Ovary (tissue), 10 donors: ENCODE results near the gene SNX2. TPM values are rescaled to one million over a fixed set of nuclear protein-coding genes. Genes with fewer than 3 reads are reported as not detected.

Source experiments
- DNase-seq, 5 donors: peaks; one replicate each; pipeline ENCODE4 v3.0.0-alpha.2; 2019 to 2020
- H3K27ac ChIP-seq, 2 donors: fragments of 200-600 bp; one replicate each; pipeline versions ENCODE4 v1.5.1 to v1.8.0; 2019 to 2022
- H3K27me3 ChIP-seq: fragments of 200-600 bp; one replicate; pipeline ENCODE4 v1.8.0; 2022
- H3K36me3 ChIP-seq: fragments of 200-600 bp; sonication (generic); one replicate; pipeline ENCODE4 v1.5.1; 2019
- H3K4me1 ChIP-seq: one replicate; pipeline ENCODE4 v1.8.1; 2013; ENCODE audit warnings: mild to moderate bottlenecking, moderate library complexity; ENCODE audit not compliant: insufficient read depth
- H3K4me3 ChIP-seq: fragments of 200-600 bp; sonication (generic); one replicate; pipeline ENCODE4 v1.5.1; 2017
- H3K9me3 ChIP-seq, 2 donors: fragments of 200-600 bp in 1 of 2; sonication (generic) in 1 of 2; one replicate each; pipeline versions ENCODE4 v1.5.1 to v1.8.1; 2013 to 2019; ENCODE audit warnings: mild to moderate bottlenecking in 1 of 2, moderate library complexity in 1 of 2
- CTCF ChIP-seq, 3 donors: fragments of 450-650 bp in 2 of 3; fragments of 200-600 bp in 1 of 3; IDR thresholded peaks; one replicate each; pipeline versions ENCODE4 v1.5.1 to v1.8.0; 2016 to 2022; ENCODE audit warnings: antibody characterized with exemption in 3 of 3, mild to moderate bottlenecking in 1 of 3
- EP300 ChIP-seq: sonication (generic); formaldehyde crosslinking; IDR thresholded peaks from one replicate; pipeline ENCODE4 v1.6.1; 2017; ENCODE audit warnings: antibody characterized with exemption
- POLR2A ChIP-seq: fragments of 450-650 bp; IDR thresholded peaks from one replicate; pipeline ENCODE4 v1.6.1; 2017; ENCODE audit warnings: antibody characterized with exemption, mild to moderate bottlenecking, moderate library complexity
- WGBS, 3 donors: extraction: QIAGEN DNeasy Blood & Tissue Kit in 1 of 3; methylation state at CpG; one replicate each; pipeline versions ENCODE4 v1.1.5 to v1.1.7; 2013 to 2017; 5-methylcytosine and 5-hydroxymethylcytosine counted together
- intact Hi-C, 4 donors: fragments of 100-400 bp; cut with DNase I; formaldehyde crosslinking; loops; one replicate each; pipeline versions ENCODE4 v1.11.0 to v1.15.1; 2022 to 2023
- long read RNA-seq, 3 donors: library from polyadenylated mRNA in 2 of 3; unstranded in 2 of 3; transcript quantifications; one replicate each; pipeline ENCODE4 v2.0.0 and lab custom pipeline, GENCODE V29; 2021 to 2026
- polyA plus RNA-seq, 2 donors: library from polyadenylated mRNA; stranded (reverse); fragments of 200-250 nt in 1 of 2; fragments of 350-450 nt in 1 of 2; fragmentation: Illumina TruSeq in 1 of 2; extraction: RNeasy Lipid Tissue Mini Kit (QIAGEN cat#74804) in 1 of 2; gene quantifications; one replicate each; pipeline ENCODE4 v1.2.3, GENCODE V29; 2013 to 2014
- total RNA-seq, 7 donors: library from RNA; depleted of rRNA in 2 of 7; stranded (reverse); fragments of >200 nt in 2 of 7; fragmentation: NEBNext Ultra II Directional in 3 of 7; extraction: Animal tissue kit (Norgen Biotek cat#: 25700) in 3 of 7; gene quantifications; one replicate each; pipeline versions ENCODE4 v1.1.0 to v1.2.4, GENCODE V29; 2016 to 2023
- donor health status: DM: no; HTN: no; CAD: no; lungs with moderate emphysema.
- donor health status: DM: no; HTN: no; CAD: no.
- donor health status: Bipolar disorder and iron deficiency.
- donor health status: DM: yes; HTN: yes; CAD: no.
- donor health status: DM: no; HTN: no; CAD: no.
- donor health status: DM: yes; HTN: yes; CAD: no.

SNX2 gene
- total RNA-seq (10 to 100 TPM; 40.9 to 91.1 (median 77.4) TPM), polyA plus RNA-seq (10 to 100 TPM; 57.1 to 57.2 TPM)
- long read RNA-seq, donor 1, transcript SNX2-201 (15 exons, 2,128 nt) = major isoform, 480 of 538 reads
- long read RNA-seq, donor 1, partial matches to known transcripts = 32 of 538 reads
- long read RNA-seq, donor 1, other reads (novel, unspliced or antisense) = 24 of 538 reads
- long read RNA-seq, donor 2, transcript SNX2-201 (15 exons, 2,128 nt) = major isoform, 33 of 46 reads
- long read RNA-seq, donor 2, partial matches to known transcripts = 0 of 46 reads
- long read RNA-seq, donor 2, other reads (novel, unspliced or antisense) = 7 of 46 reads
- long read RNA-seq, donor 3, transcript SNX2-201 (15 exons, 2,128 nt) = major isoform, 178 of 192 reads
- long read RNA-seq, donor 3, partial matches to known transcripts = 7 of 192 reads
- long read RNA-seq, donor 3, other reads (novel, unspliced or antisense) = 6 of 192 reads

DNA sequence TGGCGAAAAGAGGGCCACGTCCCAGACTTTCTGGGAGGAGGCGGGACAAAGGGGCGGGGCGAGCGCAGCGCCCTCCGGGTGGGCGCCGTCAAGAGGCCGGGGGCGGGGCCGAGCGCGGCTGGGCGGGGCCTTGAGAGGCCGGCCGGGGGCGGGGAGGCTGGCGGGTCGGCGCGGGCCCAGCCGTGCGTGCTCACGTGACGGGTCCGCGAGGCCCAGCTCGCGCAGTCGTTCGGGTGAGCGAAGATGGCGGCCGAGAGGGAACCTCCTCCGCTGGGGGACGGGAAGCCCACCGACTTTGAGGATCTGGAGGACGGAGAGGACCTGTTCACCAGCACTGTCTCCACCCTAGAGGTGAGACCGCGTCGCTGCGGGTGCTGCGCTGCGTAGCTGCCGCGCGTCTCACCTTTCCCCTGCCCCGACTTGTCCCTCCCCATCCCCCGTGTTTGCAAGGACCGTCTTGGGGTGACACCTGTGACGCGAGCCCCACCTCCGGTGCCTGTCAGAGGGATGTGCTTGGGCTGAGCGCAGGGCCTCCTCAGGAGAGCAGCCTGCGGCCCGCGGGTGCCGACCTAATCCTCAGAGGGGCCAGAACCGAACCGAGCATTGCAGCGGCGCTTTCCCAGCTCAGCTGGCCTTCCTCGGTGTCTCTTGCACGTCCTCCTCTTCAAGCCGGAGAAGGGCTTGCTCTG, at the start of gene SNX2:
SNX2 (plus strand) TSS at position 220 of the 689 bp plus-strand sequence; CDS start at position 244, 24 bp downstream.
- Histone ChIP-seq H3K27ac (peak within 1 kb of the TSS; percentile 69 to 94), H3K4me3 (peak within 1 kb of the TSS; percentile 98), H3K9me3 (no peaks in the 10 kb centered on the region), H3K4me1 (no peaks in the 10 kb centered on the region), H3K36me3 (no peaks in the 10 kb centered on the region), H3K27me3 (no peaks in the 10 kb centered on the region)
- WGBS, 3 donors = 0 to 2% (median 1%) methylated on average over 62 to 67 of the region's 67 CpGs
- intact Hi-C loops = no loop called here
- DNase-seq = peak; percentile 93 to 97 (median 96)
- TF ChIP-seq EP300 = no peak
- TF ChIP-seq CTCF (IDR thresholded peaks at IDR 0.05) = peak in 1 of 3 donors; percentile 26
- TF ChIP-seq POLR2A = peak; percentile 70

DNA sequence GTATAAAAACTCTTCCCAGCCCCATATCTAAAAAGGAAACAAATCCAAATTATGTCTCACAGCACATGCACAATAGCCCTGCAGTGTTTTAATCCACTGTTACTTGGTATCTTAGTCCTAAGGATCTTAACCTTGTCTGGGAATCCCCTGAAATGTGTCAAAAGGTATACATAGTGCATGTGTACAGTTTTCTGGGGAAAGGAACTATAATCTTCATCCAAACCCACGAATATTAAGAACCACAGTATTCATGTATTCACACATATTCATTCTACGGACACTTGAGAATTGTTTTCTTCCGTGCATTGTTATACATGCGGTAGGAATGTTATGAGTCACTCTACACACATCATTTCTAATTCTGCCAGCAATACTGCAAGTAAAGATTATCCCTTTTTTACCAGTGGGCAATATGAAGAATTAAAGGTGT, 47.8 kb upstream of the SNX2 start:
- Histone ChIP-seq H3K9me3 (no peaks in the 10 kb centered on the region), H3K27ac (no peak overlapping the region), H3K4me1 (no peaks in the 10 kb centered on the region), H3K36me3 (no peaks in the 10 kb centered on the region), H3K4me3 (no peak overlapping the region), H3K27me3 (no peaks in the 10 kb centered on the region)
- WGBS, 3 donors = 13 to 20% (median 14%) methylated on average over 4 of the region's 4 CpGs
- TF ChIP-seq EP300 = no peak
- TF ChIP-seq CTCF (IDR thresholded peaks at IDR 0.05) = no peak
- TF ChIP-seq POLR2A = no peak
- intact Hi-C loops = no loop called here
- DNase-seq = no peak

GRCh38 chr5:122730037-122730436, 44.8 kb upstream of the SNX2 start:
- intact Hi-C loops = no loop called here
- Histone ChIP-seq H3K36me3 (no peaks in the 10 kb centered on the region), H3K27ac (no peak overlapping the region), H3K4me1 (no peaks in the 10 kb centered on the region), H3K4me3 (no peak overlapping the region), H3K9me3 (no peaks in the 10 kb centered on the region), H3K27me3 (no peaks in the 10 kb centered on the region)
- no peak for TF ChIP-seq EP300
- TF ChIP-seq CTCF (IDR thresholded peaks at IDR 0.05) = no peak
- TF ChIP-seq POLR2A = no peak
- 52 to 80% (median 64%) methylated on average over 1 of the region's 1 CpG for WGBS, 3 donors
- DNase-seq = no peak

DNA sequence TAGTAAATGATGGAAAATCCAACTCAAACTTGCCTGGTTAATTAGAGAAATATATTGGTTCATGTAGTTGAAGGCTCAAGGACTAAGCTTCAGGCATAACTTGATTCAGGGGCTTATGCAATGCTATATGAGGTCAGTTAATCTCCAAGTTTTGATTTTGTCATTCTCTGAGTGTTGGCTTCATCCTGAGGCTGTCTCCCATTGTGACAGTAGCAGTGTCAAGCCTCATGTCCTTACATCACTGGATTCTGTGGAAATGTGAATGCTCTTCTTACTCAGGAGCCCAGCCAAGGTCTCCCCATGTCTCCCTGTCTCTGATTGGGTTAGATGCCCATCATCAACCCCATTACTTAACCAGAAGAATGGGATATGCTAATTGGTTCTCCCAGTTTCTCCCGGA, 44.4 kb upstream of the SNX2 start:
- WGBS, 3 donors = 88 to 98% (median 94%) methylated on average over 1 of the region's 1 CpG
- no peak for TF ChIP-seq EP300
- TF ChIP-seq POLR2A = no peak
- TF ChIP-seq CTCF (IDR thresholded peaks at IDR 0.05) = no peak
- Histone ChIP-seq H3K4me3 (no peak overlapping the region), H3K27me3 (no peaks in the 10 kb centered on the region), H3K27ac (no peak overlapping the region), H3K4me1 (no peaks in the 10 kb centered on the region), H3K36me3 (no peaks in the 10 kb centered on the region), H3K9me3 (no peaks in the 10 kb centered on the region)
- DNase-seq = no peak
- intact Hi-C loops = no loop called here
